GOT3 (cell line): ENCODE data around the gene PRR11.
"Not testable (repeated sequence)": the region's sequence is repeated elsewhere in the genome, so short reads cannot be mapped to it uniquely, and the experiment has no call there.

ENCODE experiments used
- DNase-seq: peaks from one replicate; lab custom pipeline; 2025; ENCODE audit warnings: mixed read lengths; lab: John Stamatoyannopoulos, UW

Gene PRR11

GRCh38 chr17:59219992-59220327 lies 64.4 kb downstream of the PRR11 start:
- DNase-seq, result no peak

GRCh38 chr17:59220328-59221158 lies 65.0 kb downstream of the PRR11 start, which contains the start of gene GDPD1:
Gene GDPD1, plus strand, starts transcription at chr17:59220511. Its CDS starts 99 bp downstream, at chr17:59220610.
- peak; percentile 87 for DNase-seq

- no peak for DNase-seq
These were observed 65.8 kb downstream of the PRR11 start for GRCh38 chr17:59221159-59221847.

- DNase-seq, result no peak
These were observed 68.3 kb downstream of the PRR11 start for GRCh38 chr17:59223813-59224212.

- DNase-seq, result not testable (repeated sequence)
These were observed 73.0 kb downstream of the PRR11 start for GRCh38 chr17:59228588-59228987.

GRCh38 chr17:59230764-59231163 lies 75.2 kb downstream of the PRR11 start:
- DNase-seq, result no peak

GRCh38 chr17:59234631-59235030 lies 79.1 kb downstream of the PRR11 start:
- DNase-seq, result no peak

GRCh38 chr17:59238906-59239305 lies 83.4 kb downstream of the PRR11 start:
- no peak for DNase-seq

- DNase-seq, result no peak
These were observed 88.5 kb downstream of the PRR11 start for GRCh38 chr17:59244081-59244480.
